SH-SY5Y (cell line): ENCODE data around the gene NDN.

Source experiments
- GATA2 ChIP-seq: IDR thresholded peaks from 2 replicates; pipeline ENCODE4 v1.6.1; 2011; ENCODE audit warnings: mild to moderate bottlenecking, low read depth, low read length
- GATA3 ChIP-seq: IDR thresholded peaks from 2 replicates; pipeline ENCODE4 v1.6.1; 2011; ENCODE audit warnings: low read depth, mild to moderate bottlenecking, low read length, moderate library complexity

Gene NDN, protein sequence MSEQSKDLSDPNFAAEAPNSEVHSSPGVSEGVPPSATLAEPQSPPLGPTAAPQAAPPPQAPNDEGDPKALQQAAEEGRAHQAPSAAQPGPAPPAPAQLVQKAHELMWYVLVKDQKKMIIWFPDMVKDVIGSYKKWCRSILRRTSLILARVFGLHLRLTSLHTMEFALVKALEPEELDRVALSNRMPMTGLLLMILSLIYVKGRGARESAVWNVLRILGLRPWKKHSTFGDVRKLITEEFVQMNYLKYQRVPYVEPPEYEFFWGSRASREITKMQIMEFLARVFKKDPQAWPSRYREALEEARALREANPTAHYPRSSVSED

DNA sequence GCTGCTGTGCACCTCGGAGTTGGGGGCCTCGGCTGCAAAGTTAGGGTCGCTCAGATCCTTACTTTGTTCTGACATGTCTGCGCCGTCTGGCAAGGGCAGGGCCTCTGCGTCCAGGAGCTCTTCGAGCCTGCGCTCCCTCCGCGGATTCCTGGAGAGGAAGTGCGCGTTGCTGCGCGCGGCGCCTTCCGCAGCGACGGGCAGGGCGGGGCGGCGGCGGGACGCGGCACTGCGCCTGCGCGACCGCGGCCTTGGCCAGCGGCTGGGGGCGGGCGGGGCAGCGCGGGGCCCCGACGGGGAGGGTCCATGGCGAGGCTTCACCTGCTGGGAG lies at the start of gene NDN:
Gene NDN (minus strand): TSS at position 163 of the 328 bp plus-strand sequence. CDS start 88 bp downstream, at position 75.
- TF ChIP-seq GATA3, result no peak
- no peak for TF ChIP-seq GATA2

DNA sequence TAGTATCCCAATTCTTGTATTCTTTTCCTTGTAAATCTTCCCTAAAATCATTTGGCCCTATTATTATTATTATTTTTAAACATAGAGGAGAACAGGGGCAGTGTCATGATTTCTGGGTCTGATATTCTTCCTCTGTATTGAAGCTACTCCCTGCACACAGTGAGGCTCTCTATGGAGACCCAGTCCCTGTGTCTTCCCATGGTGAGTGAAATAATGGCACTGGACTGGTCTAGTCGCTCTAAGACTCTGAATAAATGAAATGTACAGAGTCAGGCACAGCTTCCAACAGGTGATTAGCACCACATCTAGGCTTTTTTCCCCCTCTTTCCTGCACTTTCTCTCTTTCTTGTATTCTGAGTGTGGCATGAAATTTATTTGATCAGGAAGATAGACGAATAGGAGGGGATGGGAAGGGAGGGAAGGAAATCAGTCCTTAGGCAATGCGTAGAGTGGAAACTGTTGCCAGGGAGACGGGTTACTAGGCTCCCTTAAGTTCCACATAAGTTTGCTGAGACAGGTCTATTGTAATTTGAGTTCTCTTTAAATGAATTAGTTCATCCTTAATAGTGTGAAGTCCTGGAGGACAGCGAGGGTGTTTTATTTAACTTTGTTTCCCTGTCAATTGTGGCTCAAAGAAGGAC lies 49.0 kb upstream of the NDN start:
- TF ChIP-seq GATA2 (no peak), GATA3 (no peak)

DNA sequence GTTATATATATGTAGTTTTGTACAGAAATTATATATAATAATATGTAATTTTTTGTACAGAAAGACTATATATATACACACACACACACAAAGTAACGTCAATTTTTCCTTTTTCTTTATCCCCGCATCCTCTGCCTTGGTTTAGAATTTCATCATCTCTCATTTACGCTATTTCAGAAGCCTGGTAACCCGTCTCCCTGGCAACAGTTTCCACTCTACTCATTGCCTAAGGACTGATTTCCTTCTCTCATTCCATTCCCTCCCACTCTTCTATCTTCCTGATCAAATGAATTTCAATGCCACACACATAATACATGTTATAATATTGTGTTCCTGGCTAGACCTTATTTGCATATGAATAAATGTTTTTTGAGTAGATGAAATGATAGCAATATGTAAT lies 47.8 kb upstream of the NDN start:
- no peak for TF ChIP-seq GATA2
- no peak for TF ChIP-seq GATA3

DNA sequence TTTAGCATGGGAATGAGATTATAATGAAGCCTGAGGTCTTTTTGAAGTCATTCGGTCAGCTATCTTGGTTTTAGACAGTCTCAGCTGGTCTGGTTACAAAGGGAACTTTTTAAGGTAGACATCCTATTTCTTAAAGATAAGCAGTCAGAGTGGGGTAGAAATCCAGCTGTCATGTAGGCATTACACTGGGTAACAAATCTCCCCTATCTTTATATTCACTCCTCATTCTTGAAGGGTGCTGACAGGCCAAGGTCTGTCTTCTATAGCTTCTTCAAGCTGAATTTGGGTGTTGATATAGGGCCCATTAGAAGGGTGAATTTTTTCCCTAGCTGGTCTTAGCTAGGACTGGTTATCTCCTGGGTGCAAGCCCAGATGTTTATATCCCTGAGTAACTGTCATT lies 21.2 kb upstream of the NDN start:
- TF ChIP-seq GATA3 (no peak), GATA2 (no peak)

DNA sequence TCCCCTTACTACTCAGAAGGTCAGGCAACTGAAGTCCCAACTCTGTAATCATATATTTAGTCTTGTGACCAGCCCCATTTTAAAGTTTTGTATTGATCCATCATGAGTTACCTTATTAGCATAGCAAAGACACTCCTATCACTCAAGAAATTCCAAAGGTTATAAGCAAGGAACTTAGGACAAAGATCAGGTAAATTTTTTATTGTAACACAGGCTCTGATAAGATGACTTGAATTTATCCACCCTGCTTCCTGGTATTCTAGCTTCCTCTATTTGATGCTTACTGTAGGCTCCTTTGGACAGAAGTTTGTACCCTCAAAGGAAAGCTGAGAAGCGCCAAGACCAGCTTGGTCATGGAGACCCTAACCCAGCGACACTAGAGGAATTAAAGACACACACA lies 8.2 kb upstream of the NDN start:
- TF ChIP-seq GATA2 (no peak), GATA3 (no peak)

DNA sequence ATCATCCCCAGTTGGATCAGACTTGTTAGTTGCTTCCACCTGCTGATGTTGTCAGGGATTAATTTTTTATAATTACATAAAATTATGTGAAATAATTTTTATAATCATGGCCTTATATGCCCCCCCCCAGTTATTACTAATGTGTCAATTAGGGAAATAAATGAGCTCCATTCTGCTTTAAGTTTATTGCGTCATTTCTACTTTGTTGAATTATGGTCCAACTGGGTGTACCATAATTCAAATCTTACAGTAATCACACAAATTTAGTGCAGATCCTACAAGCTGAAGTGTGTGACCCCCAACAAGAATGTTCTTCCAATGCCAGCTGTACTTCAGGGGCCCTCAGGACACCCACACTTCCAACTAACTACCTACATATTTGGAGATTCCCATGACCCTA lies 7.5 kb upstream of the NDN start:
- TF ChIP-seq GATA3, result no peak
- TF ChIP-seq GATA2, result no peak

DNA sequence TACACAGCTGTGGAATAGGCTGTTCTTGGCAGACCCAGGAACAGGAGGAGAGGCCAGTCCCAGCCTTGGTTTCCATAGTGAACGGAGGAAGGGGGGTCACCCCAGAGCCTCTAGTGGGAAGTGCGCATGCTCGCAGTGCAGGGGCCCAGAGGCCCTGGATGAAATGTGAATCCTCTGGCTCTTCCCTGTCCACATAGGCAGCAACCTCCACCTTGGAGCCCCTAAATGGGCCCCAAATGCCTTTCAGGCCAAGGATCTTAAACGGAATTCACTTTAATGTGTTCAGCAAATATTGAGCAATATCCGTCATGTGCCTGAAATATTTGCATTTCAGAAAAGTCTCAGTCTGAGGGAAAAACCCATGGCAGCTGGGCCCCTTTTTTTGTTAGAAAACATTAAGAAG lies 3.3 kb upstream of the NDN start:
- TF ChIP-seq GATA3, result no peak
- TF ChIP-seq GATA2, result no peak

DNA sequence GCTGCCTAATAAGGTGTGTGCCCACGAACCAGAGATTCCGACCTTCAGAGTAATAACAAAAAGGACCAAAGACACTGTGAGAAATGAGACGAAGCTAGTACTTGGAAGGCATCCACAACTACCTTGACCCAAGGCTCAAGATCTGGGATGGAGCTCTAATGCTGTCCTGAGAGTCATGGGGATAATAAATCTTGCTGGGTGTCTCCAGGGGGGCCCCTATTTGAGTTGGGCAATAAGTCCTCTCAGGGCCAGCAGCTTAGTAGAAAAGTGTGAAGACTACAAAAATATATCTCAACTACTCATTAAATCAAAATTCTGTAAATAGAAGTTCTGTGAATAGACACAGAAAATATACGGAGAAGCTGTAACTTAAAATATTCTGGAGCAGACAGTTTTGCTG lies 2.9 kb upstream of the NDN start:
- TF ChIP-seq GATA3 (no peak), GATA2 (no peak)

DNA sequence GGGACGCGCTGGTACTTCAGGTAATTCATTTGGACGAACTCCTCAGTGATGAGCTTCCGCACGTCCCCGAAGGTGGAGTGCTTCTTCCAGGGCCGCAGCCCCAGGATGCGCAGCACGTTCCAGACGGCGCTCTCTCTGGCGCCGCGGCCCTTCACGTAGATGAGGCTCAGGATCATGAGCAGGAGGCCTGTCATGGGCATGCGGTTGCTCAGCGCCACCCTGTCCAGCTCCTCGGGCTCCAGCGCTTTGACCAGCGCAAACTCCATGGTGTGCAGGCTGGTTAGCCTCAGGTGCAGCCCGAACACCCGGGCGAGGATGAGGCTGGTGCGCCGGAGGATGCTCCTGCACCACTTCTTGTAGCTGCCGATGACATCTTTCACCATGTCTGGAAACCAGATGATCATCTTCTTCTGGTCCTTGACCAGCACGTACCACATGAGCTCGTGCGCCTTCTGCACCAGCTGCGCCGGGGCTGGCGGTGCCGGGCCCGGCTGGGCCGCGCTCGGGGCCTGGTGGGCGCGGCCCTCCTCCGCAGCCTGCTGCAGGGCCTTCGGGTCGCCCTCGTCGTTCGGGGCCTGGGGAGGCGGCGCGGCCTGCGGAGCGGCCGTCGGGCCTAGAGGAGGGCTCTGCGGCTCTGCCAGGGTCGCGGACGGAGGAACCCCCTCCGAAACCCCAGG lies 501 bp downstream of the NDN start:
- TF ChIP-seq GATA3 (no peak), GATA2 (no peak)

DNA sequence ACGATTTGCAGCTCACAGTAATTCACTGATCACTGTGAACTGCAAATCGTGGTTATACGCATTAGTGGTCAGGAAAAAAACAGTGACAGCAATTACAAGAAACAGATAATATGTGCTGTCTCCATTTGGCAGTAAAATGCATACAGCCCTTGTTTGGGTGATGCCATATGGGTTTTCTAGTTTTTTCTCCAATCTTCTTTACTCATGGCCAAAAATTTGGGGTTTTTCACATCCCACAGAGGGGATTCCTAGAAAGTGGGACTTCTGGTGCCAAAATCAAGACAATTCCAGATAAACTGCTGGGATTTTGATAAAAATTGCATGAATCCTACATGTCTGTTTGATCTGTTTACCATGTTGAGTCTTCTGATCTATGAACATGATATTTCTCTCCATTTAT lies 15.6 kb downstream of the NDN start:
- TF ChIP-seq GATA2 (no peak), GATA3 (no peak)

DNA sequence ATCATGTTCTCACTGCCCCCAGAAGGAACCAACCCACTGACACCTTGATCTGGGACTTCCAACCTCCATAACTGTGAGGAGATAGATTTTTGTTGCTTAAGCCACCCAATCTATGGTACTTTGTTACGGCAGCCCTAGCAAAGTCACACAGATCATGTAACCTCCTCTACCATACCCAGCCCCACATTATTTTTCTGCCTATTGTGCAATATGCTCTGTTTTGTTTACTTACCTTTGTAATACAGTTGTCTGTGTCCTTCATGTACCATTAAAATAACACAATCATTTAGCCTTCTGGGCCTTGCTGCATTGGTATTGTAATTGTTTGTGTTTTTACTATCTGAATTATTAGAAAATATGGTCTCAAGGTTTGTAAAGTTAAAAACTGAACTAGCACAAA lies 16.1 kb downstream of the NDN start:
- TF ChIP-seq GATA2 (no peak), GATA3 (no peak)

DNA sequence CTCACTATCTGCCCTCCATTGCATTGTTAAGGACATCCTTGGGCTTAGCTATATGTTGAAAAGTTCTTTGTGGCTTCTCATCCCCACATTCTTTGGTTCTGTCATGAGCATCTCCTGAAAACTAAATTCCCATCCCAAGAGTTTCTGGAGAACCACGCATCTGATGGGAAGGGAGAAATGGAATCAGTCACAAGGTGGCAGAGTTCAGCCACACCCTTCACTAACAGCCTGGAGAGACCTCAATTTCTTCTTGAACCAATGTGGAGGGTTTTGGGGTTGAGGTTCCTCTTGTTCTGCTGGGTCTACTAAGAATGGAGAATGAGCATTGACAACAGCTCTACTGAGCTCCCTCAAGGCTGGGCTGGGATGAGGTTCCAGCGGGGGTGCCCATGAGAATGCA lies 23.9 kb downstream of the NDN start:
- TF ChIP-seq GATA2, result no peak
- no peak for TF ChIP-seq GATA3

DNA sequence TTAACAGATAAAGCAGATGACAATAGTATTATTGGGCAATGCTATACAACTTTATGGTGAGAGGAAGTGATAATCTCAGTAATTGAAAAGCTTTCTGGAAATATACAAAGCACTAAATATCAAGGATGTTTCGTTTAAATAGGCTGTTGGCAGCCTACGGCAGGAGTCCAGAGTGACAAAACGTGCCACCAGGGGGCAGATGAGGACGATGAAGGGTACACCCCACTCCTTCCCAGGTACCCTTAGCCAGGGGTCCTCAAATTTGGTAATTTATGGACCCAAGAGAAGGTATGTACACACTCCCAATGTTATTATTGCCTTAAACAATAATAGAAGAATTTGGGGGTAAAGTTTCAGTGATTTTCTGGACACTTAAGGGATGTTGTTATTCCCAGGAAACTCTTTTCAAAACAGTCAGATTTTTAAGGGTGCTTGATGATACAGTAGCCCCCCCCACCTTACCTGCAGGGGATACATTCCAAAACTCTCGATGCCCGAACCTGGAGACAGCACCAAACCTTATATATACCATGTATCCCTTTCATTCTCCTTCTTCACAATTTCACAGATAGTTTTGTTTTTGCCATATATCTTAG lies 38.1 kb downstream of the NDN start:
- no peak for TF ChIP-seq GATA2
- no peak for TF ChIP-seq GATA3
